K562 (cell line): ENCODE data around the gene COBLL1. TPM values are rescaled to one million over a fixed set of nuclear protein-coding genes. Genes with fewer than 3 reads are reported as not detected.

Experiments used
- ATAC-seq: fragments of 200-7000 bp; cut with Tn5 transposase; 3 replicates; pipeline ENCODE4 v1.9.1; 2020; ENCODE audit warnings: moderate library complexity
- BruUV-seq: library from RNA; stranded (reverse); fragments of 400-500 nt; replicated peaks from 2 replicates; lab custom pipeline; 2021; lab: Mats Ljungman, UMichigan
- CTCF ChIA-PET: fragments of 300-600 bp; formaldehyde crosslinking; extraction: SDS; loops from one replicate; lab custom pipeline; 2021; ENCODE audit warnings: low intra/inter-chr PET ratio; lab: Yijun Ruan, JAX
- POLR2A ChIA-PET: fragments of 300-600, 350-650 bp; sonication (Branson Sonifier 250); formaldehyde crosslinking; extraction: SDS; loops from one replicate; lab custom pipeline; 2021; ENCODE audit warnings: antibody characterized with exemption, inconsistent platforms; lab: Yijun Ruan, JAX
- DNase-seq, 4 experiments: peaks; one replicate each; pipeline versions ENCODE4 v3.0.0 to v3.0.0-alpha.2; 2011 to 2018; ENCODE audit warnings: low spot score in 3 of 4, mixed read lengths in 3 of 4; ENCODE audit errors: extremely low read depth in 1 of 4
- FAIRE-seq: peaks from 2 replicates; lab custom pipeline; 2011; peaks lifted over from hg19 to GRCh38; lab: Jason Lieb, UNC
- H2AFZ ChIP-seq: 2 replicates; pipeline ENCODE4 v1.6.0; 2011; ENCODE audit warnings: low read depth, low read length, control low read depth, inconsistent platforms
- H3K27ac ChIP-seq: fragments of 200-600 bp; 3 replicates; pipeline ENCODE4 v1.8.0; 2011; ENCODE audit warnings: low read depth, mild to moderate bottlenecking, control low read depth, inconsistent platforms, low read length, moderate library complexity, mixed read lengths; ENCODE audit errors: extremely low read depth
- H3K27me3 ChIP-seq, 2 experiments: fragments of 300-600 bp in 1 of 2; 2 replicates in 1 of 2; 3 replicates in 1 of 2; pipeline versions ENCODE4 v1.6.0 to v1.8.0; 2011; ENCODE audit warnings: inconsistent platforms in 2 of 2, low read length in 2 of 2, mild to moderate bottlenecking in 1 of 2, mixed read lengths in 1 of 2, moderate library complexity in 1 of 2; ENCODE audit not compliant: control insufficient read depth in 2 of 2, insufficient read depth in 2 of 2
- H3K36me3 ChIP-seq: fragments of 300-600 bp; 3 replicates; pipeline ENCODE4 v1.8.0; 2011; ENCODE audit warnings: mild to moderate bottlenecking, low read length, inconsistent platforms; ENCODE audit not compliant: control insufficient read depth, insufficient read depth
- H3K4me1 ChIP-seq, 2 experiments: fragments of 200-600 bp in 1 of 2; replicated peaks in 1 of 2; 2 replicates in 1 of 2; 3 replicates in 1 of 2; pipeline versions ENCODE4 v1.5.1 to v1.8.0; 2011; ENCODE audit warnings: inconsistent platforms in 2 of 2, low read length in 2 of 2, mild to moderate bottlenecking in 1 of 2, mixed read lengths in 1 of 2, moderate library complexity in 1 of 2; ENCODE audit not compliant: control insufficient read depth in 2 of 2, insufficient read depth in 2 of 2
- H3K4me2 ChIP-seq: 2 replicates; pipeline ENCODE4 v1.6.1; 2011; ENCODE audit warnings: low read length, control low read depth, inconsistent platforms, mixed read lengths; ENCODE audit not compliant: insufficient read depth
- H3K4me3 ChIP-seq: fragments of 200-600 bp; sonication (generic), shearing (Covaris generic); 2 replicates; pipeline ENCODE4 v1.5.1; 2016; ENCODE audit warnings: control low read depth, inconsistent platforms
- H3K79me2 ChIP-seq: fragments of 200-600 bp; 3 replicates; pipeline ENCODE4 v1.8.0; 2011; ENCODE audit warnings: low read length, inconsistent platforms; ENCODE audit not compliant: control insufficient read depth, insufficient read depth
- H3K9ac ChIP-seq, 2 experiments: 2 replicates each; pipeline versions ENCODE4 v1.6.0 to v1.6.1; 2011; ENCODE audit warnings: low read depth in 2 of 2, low read length in 2 of 2, control low read depth in 1 of 2, inconsistent platforms in 1 of 2, mild to moderate bottlenecking in 1 of 2, mixed read lengths in 1 of 2; ENCODE audit not compliant: insufficient read depth in 1 of 2
- H3K9me1 ChIP-seq: one replicate; pipeline ENCODE4 v1.6.0; 2011; ENCODE audit warnings: inconsistent platforms, mild to moderate bottlenecking, low read length, moderate library complexity; ENCODE audit not compliant: control insufficient read depth, insufficient read depth
- H3K9me3 ChIP-seq: replicated peaks from 2 replicates; pipeline ENCODE4 v1.5.1; 2011; ENCODE audit warnings: low read depth, low read length, inconsistent platforms; ENCODE audit not compliant: control insufficient read depth, insufficient read depth
- H4K20me1 ChIP-seq: replicated peaks from 2 replicates; pipeline ENCODE4 v1.6.1; 2011; ENCODE audit warnings: low read length, inconsistent platforms, mixed read lengths; ENCODE audit not compliant: control insufficient read depth, insufficient read depth
- CCAR2 ChIP-seq: fragments of 200-400 bp; formaldehyde crosslinking; IDR thresholded peaks from 2 replicates; pipeline ENCODE4 v1.6.1; 2017; ENCODE audit warnings: mild to moderate bottlenecking, low read depth, low read length
- ETS1 ChIP-seq: conservative IDR thresholded peaks from 2 replicates; pipeline ENCODE4 v1.6.1; 2011; ENCODE audit warnings: low read depth, mild to moderate bottlenecking, low read length; ENCODE audit not compliant: control insufficient read depth
- MCM7 ChIP-seq, 2 experiments: fragments of 450-650 bp; IDR thresholded peaks; 2 replicates each; pipeline ENCODE4 v1.6.1; 2016 to 2018
- NFIC ChIP-seq: fragments of 450-650 bp; IDR thresholded peaks from 2 replicates; pipeline ENCODE4 v1.6.1; 2017; ENCODE audit warnings: mild to moderate bottlenecking, inconsistent platforms
- RAD21 ChIP-seq, 2 experiments: fragments of 250-450 bp in 1 of 2; fragments of 450-650 bp in 1 of 2; sonication (Bioruptor Pico) in 1 of 2; formaldehyde crosslinking in 1 of 2; IDR thresholded peaks in 1 of 2; conservative IDR thresholded peaks in 1 of 2; 2 replicates each; pipeline versions ENCODE4 v1.4.0 to v1.8.0; 2020 to 2022; ENCODE audit warnings: mild to moderate bottlenecking in 2 of 2, moderate library complexity in 1 of 2
- REST ChIP-seq, 2 experiments: fragments of 450-650 bp; formaldehyde crosslinking in 1 of 2; IDR thresholded peaks; 2 replicates each; pipeline versions ENCODE4 v1.4.0 to v1.6.1; 2014 to 2020; ENCODE audit warnings: mild to moderate bottlenecking in 2 of 2, borderline replicate concordance in 1 of 2, low read depth in 1 of 2
- WGBS: fragments of 100-300 bp; shearing (Covaris generic); methylation state at CpG from one replicate; pipeline ENCODE4 v1.1.6; 2016; ENCODE audit warnings: low coverage, mixed read lengths; ENCODE audit not compliant: insufficient coverage; ENCODE audit errors: missing lambda C conversion rate; 5-methylcytosine and 5-hydroxymethylcytosine counted together
- in situ Hi-C: fragments of 300-500 bp; cut with MboI; formaldehyde crosslinking; loops from 4 replicates; pipeline ENCODE4 v1.15.0; 2018; ENCODE audit warnings: inconsistent platforms, mixed read lengths
- intact Hi-C: fragments of 100-400 bp; cut with micrococcal nuclease; formaldehyde crosslinking; loops from 2 replicates; pipeline ENCODE4 v1.14.2; 2022
- polyA plus RNA-seq, 8 experiments: library from polyadenylated mRNA; depleted of rRNA in 4 of 8; stranded (reverse) in 5 of 8; unstranded in 3 of 8; fragments of >200 nt; fragmentation: Nextera tagmentation in 2 of 8; fragmentation: Illumina TruSeq in 1 of 8; extraction: Ambion mirVana in 2 of 8; extraction: Trizol in 1 of 8; gene quantifications; 2 replicates each; pipeline versions ENCODE4 v1.2.1 to v1.2.3, GENCODE V29; 2011 to 2014; ENCODE audit warnings: inconsistent platforms in 1 of 8, missing spikeins in 1 of 8
- total RNA-seq, 7 experiments: library from RNA; depleted of rRNA in 6 of 7; stranded (reverse); fragments of >200 nt in 6 of 7; fragmentation: Illumina TruSeq in 2 of 7; extraction: Trizol in 2 of 7; gene quantifications; 2 replicates each; pipeline versions ENCODE4 v1.2.1 to v1.2.3, GENCODE V29; 2011 to 2021; ENCODE audit warnings: low replicate concordance in 1 of 7

COBLL1 gene
- total and polyA plus RNA-seq, 9 of the 15 experiments (the other 6 are each of a cell fraction or from before 2014, with no cell fraction given), result 0.07 to 1.6 (median 0.71) TPM

DNA sequence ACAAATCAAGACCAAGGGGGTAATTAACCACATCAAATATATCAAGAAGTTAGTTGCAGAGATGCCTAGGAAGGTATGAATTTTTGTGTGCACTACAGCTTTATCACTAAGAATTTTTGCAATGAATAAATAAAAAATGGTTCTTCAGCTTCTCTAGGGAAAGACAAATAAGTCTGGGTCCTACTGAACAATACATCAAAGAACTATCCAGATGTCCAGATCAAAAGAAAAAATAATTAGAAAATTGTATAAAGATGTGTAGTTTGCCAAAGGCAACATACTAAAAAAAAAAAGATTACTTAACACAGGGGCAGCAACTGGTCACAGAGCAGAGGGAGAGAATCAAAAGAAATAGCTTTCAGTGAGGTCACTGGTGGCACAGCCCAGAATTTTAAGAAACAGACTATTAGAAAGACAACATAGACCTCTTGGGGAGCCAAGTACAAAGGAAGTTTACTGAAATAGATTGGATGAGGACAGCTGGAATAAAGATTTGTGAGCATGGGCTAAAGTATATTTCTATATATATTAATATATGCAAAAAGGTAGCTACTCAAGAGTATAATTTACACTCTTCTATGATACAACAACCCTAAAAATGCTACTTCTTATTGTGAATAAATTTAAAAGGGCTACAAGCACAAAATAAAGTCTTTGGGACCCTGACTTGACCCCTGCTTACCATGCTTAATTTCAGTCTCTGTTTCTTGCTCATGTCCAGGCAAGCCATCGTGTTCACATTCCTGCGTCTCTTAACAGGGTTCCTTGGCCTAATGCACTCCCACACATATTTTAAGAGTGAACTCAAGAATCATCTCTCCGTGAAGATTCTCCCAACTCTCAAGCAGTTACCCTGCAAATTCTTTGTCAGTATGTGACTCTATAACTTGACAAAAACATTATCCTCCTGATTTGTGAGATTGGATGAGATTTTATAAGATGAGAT lies 121.4 kb downstream of the COBLL1 start (continued):
- TF ChIP-seq MCM7 (IDR thresholded peaks at IDR 0.05), result no peak
- TF ChIP-seq ETS1, result no peak

- H3K79me2 ChIP-seq, result no peaks in the 10 kb centered on the region
- DNase-seq, result peak in 2 of 4 experiments; percentile 11 to 42
- POLR2A ChIA-PET, result no interaction called here
- H3K4me2 ChIP-seq, result no peak overlapping the region
- no peak overlapping the region for H3K27ac ChIP-seq
- H2AFZ ChIP-seq, result no peak overlapping the region
- H3K9ac ChIP-seq, result no peak overlapping the region
- H3K27me3 ChIP-seq, result no peaks in the 10 kb centered on the region
- in situ Hi-C loops (no loop called here), intact Hi-C loops (loop anchor here (2.0 to 10.0 kb wide), 3 partner anchors 156 to 1822 kb away; no protein-coding TSS in a partner anchor)
- H4K20me1 ChIP-seq, result no peaks in the 10 kb centered on the region
- H3K36me3 ChIP-seq, result no peaks in the 10 kb centered on the region
- no peaks in the 10 kb centered on the region for H3K4me1 ChIP-seq
- no peaks in the 10 kb centered on the region for H3K9me1 ChIP-seq
- no peaks in the 10 kb centered on the region for H3K9me3 ChIP-seq
- no peak overlapping the region for H3K4me3 ChIP-seq
- CTCF ChIA-PET, result no interaction called here
- no peak for ATAC-seq
- no TSS peak for BruUV-seq
- peak; percentile 46 for FAIRE-seq
- 1% methylated on average over 6 of the region's 6 CpGs for WGBS
- TF ChIP-seq REST (IDR thresholded peaks at IDR 0.05; ENCODE audit: borderline replicate concordance) (peak; percentile 24; the same call in 1 of the 2 replicates), REST (CRISPR knock-in tag; IDR thresholded peaks at IDR 0.05; ENCODE audit: low read depth) (no peak), CCAR2 (no peak), NFIC (no peak), RAD21 (CRISPR knock-in tag; conservative IDR thresholded peaks at IDR 0.05 in 1 of 2, IDR thresholded peaks at IDR 0.05 in 1 of 2) (peak; percentile 15 to 64; a peak in 2 of 4 replicates)
Measured at GRCh38 chr2:164717000-164717803, 124.4 kb downstream of the COBLL1 start.
